Activated CD4-positive, alpha-beta memory T cell treated with anti-CD3 and anti-CD28 coated beads for 36 hours (primary cell): Measurements from ENCODE around the gene SIRPA. TPM values are rescaled to one million over a fixed set of nuclear protein-coding genes. Genes with fewer than 3 reads are reported as not detected.

ENCODE experiments used
- CTCF ChIA-PET: fragments of 350-600 bp; sonication (Branson Sonifier 250); formaldehyde crosslinking; loops from one replicate; lab custom pipeline; 2021; ENCODE audit warnings: antibody characterized with exemption, inconsistent platforms; lab: Charles Lee
- POLR2A ChIA-PET: fragments of 350-600 bp; sonication (Branson Sonifier 250); formaldehyde crosslinking; loops from one replicate; lab custom pipeline; 2021; ENCODE audit warnings: antibody characterized with exemption; lab: Charles Lee
- DNase-seq: peaks from one replicate; pipeline ENCODE4 v3.0.0-alpha.2; 2020
- H3K27ac Mint-ChIP-seq: one replicate; pipeline ENCODE4 v1.8.0; 2021; ENCODE audit warnings: mixed read lengths
- H3K27me3 Mint-ChIP-seq: one replicate; pipeline ENCODE4 v1.8.0; 2021; ENCODE audit warnings: mixed read lengths
- H3K36me3 Mint-ChIP-seq: one replicate; pipeline ENCODE4 v1.8.0; 2021; ENCODE audit warnings: mixed read lengths
- H3K4me1 Mint-ChIP-seq: one replicate; pipeline ENCODE4 v1.8.0; 2021; ENCODE audit warnings: low read depth, mixed read lengths
- H3K4me3 Mint-ChIP-seq: one replicate; pipeline ENCODE4 v1.8.0; 2021; ENCODE audit warnings: mild to moderate bottlenecking, mixed read lengths
- H3K9me3 Mint-ChIP-seq: one replicate; pipeline ENCODE4 v1.8.0; 2021; ENCODE audit warnings: mixed read lengths
- intact Hi-C: fragments of 100-400 bp; cut with micrococcal nuclease; formaldehyde crosslinking; loops from one replicate; pipeline ENCODE4 v1.15.1; 2023
- total RNA-seq, 2 experiments: library from RNA; stranded (reverse); gene quantifications; one replicate each; pipeline ENCODE4 v1.2.3, GENCODE V29; 2021

Gene SIRPA
- total RNA-seq, 2 experiments from 2014 or later = not detected

DNA sequence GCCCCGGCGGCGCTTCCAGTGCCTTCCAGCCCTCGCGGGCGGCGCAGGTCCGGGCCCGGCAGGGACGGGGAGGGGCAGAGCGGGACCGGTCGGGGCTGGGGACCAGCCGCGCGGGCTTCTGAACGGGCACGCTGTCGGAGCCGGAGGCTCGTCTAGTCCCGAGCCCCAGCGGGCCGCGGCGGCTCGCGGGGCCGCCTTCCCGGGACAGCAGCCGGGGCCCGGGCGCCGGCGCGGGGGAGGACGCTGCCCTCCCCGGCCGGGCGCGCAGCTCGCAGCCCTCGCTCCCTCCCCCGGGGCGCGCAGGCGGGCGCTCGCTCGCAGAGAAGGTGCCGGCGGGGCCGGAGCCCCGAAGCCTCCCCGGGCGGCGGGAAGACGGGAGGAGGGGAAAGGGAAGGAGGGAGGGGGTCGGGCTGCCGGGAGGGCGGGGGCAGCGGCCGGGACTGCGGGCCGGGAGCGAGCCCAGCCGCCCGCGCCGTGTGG, 696 bp upstream of the SIRPA start:
- Mint-ChIP-seq H3K4me1 (no peaks in the 10 kb centered on the region), H3K9me3 (no peaks in the 10 kb centered on the region), H3K36me3 (no peaks in the 10 kb centered on the region), H3K4me3 (no peak overlapping the region), H3K27ac (no peak overlapping the region), H3K27me3 (peaks cover 42% of the 10 kb centered on the region)
- ChIA-PET CTCF (no interaction called here), POLR2A (no interaction called here)
- DNase-seq = peak; percentile 20
- intact Hi-C loops = loop anchor here (10.0 kb wide), 1 partner anchor 90 kb away; no protein-coding TSS in a partner anchor

DNA sequence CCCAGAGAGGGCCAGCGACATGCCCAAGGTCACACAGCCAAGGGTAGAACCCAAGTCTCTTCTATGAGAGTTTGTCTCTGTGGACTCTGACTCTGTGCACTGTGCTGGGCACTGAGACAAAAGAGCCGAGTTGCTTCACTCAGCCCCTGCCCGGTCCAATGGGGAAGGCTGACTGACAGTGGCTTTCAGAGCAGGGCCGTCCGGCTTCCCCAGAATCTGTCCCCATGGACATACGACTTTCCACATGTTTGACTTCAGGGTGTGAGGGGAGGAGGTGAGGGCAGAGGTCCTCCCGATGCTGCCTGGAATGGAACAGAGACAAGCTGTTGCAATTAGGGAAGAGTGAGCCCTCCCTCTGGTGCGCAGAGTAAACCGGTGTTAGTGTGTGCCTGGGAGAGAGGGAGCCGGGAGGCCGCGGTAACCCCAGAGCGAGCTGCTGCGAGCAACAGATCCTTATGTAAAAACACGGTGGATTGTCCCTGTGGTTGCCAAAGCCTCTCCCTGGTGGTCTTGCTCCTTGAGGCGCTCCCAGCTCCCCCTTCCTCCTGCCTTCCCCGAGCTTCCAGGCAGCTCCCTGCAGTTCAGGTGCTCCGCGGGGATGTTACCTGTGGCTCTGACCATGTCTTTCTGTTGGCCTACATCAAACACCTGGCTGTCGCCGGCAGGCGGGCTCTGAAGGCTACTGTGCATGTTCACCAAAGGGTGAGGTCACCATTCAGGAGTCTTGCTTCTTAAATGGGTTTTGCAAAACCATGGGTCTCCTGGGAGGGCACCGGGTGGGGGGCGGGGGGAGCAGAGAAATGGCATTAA, 672 bp downstream of the SIRPA start:
- H3K27me3 Mint-ChIP-seq = peaks cover 43% of the 10 kb centered on the region
- intact Hi-C loops = loop anchor here (10.0 kb wide), 1 partner anchor 91 kb away; no protein-coding TSS in a partner anchor
- no peak for DNase-seq
- no peak overlapping the region for H3K27ac Mint-ChIP-seq
- no peak overlapping the region for H3K4me3 Mint-ChIP-seq
- POLR2A ChIA-PET = no interaction called here
- H3K9me3 Mint-ChIP-seq = no peaks in the 10 kb centered on the region
- H3K4me1 Mint-ChIP-seq = no peaks in the 10 kb centered on the region
- CTCF ChIA-PET = no interaction called here
- no peaks in the 10 kb centered on the region for H3K36me3 Mint-ChIP-seq

DNA sequence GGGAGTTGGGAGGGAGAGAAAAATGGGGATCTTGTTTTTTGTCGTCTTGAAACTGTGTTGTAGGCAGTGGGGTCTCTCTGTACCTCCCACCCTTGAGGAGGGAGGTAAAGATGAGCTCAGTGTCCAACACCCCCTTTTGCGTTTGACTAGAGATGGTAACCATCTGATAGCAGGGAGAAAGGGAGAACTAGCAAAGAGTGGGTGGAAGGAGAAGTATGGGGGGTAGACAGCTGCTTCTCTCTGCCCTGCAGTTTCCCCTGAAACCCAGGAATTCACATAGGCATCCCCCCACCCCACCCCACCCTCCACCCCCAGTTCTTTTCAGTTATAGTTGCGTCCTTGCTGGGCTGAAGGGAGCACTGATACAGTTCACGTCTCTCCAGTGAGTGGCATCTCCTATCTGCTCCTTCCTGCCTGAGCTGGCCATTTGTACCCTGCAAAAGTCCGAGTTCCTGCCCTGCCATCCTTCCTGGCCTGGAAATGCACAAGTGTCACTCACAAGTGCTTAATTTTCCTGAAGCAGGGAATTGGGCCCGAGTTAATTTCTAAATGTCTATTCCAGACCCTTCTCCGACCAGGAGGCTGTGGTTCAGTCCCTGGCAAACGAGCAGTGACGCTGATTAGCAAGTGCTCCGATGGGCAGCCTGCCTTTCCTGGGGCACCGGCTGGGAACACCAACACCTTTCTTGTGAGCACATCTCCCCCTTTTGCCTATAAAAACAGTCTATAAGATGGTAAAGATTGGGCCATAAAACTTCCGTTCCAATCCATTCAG, 1.5 kb downstream of the SIRPA start:
- ChIA-PET CTCF (no interaction called here), POLR2A (no interaction called here)
- intact Hi-C loops = loop anchor here (10.0 kb wide), 1 partner anchor 92 kb away; no protein-coding TSS in a partner anchor
- Mint-ChIP-seq H3K36me3 (no peaks in the 10 kb centered on the region), H3K27me3 (peaks cover 46% of the 10 kb centered on the region), H3K4me3 (no peak overlapping the region), H3K4me1 (no peaks in the 10 kb centered on the region), H3K9me3 (no peaks in the 10 kb centered on the region), H3K27ac (no peak overlapping the region)
- DNase-seq = no peak

DNA sequence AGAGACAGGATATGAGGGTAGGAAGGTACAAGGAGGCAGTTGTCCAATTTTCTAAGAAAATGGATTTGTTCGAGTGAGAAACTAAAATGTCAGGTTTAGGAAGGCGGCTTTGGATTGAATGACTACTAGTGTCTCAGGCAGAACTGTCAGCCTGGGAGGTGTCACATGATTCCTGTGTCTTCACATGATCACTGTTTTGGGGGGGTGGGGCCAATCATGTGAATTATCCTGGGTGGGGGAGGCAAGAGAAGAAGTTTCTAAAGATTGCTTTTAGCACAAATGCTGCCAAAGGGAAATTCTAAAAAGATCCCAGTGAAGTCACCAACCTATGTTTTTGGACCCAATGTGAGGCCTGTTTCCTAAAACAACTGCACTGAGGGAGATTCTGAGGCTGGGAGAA, 2.3 kb downstream of the SIRPA start:
- ChIA-PET POLR2A (no interaction called here), CTCF (no interaction called here)
- Mint-ChIP-seq H3K36me3 (no peaks in the 10 kb centered on the region), H3K4me3 (no peak overlapping the region), H3K27me3 (peaks cover 48% of the 10 kb centered on the region), H3K9me3 (no peaks in the 10 kb centered on the region), H3K4me1 (no peaks in the 10 kb centered on the region), H3K27ac (no peak overlapping the region)
- no peak for DNase-seq
- intact Hi-C loops = loop anchor here (10.0 kb wide), 1 partner anchor 93 kb away; no protein-coding TSS in a partner anchor

DNA sequence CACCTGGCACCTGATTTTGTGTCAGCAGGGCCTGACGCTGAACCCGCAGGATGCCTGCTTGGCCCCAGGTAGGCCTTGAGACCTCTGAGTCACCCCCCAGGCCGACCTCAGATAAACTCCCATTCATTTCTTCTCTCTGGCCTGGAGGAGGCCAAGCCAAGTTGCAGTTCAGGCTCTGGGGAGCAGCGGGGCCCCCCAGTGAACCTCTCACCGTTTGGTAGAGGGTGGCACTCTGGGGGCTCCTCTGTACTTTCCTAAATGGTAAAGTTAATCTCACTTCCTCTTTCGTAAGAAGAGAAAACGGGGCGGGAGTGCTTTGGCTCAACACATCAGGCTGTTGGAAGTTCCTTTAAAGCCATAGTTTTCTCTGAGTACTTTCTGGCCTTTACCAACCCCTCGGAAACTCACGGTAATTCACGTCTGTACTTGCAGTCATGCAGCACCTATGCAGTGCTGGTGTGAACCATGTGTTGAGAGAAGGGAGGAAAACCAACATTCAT, 2.8 kb downstream of the SIRPA start:
- no peak overlapping the region for H3K27ac Mint-ChIP-seq
- H3K27me3 Mint-ChIP-seq = peaks cover 45% of the 10 kb centered on the region
- POLR2A ChIA-PET = no interaction called here
- no peaks in the 10 kb centered on the region for H3K9me3 Mint-ChIP-seq
- CTCF ChIA-PET = no interaction called here
- no peak for DNase-seq
- H3K4me1 Mint-ChIP-seq = no peaks in the 10 kb centered on the region
- H3K36me3 Mint-ChIP-seq = no peaks in the 10 kb centered on the region
- intact Hi-C loops = loop anchor here (10.0 kb wide), 1 partner anchor 93 kb away; no protein-coding TSS in a partner anchor
- no peak overlapping the region for H3K4me3 Mint-ChIP-seq

DNA sequence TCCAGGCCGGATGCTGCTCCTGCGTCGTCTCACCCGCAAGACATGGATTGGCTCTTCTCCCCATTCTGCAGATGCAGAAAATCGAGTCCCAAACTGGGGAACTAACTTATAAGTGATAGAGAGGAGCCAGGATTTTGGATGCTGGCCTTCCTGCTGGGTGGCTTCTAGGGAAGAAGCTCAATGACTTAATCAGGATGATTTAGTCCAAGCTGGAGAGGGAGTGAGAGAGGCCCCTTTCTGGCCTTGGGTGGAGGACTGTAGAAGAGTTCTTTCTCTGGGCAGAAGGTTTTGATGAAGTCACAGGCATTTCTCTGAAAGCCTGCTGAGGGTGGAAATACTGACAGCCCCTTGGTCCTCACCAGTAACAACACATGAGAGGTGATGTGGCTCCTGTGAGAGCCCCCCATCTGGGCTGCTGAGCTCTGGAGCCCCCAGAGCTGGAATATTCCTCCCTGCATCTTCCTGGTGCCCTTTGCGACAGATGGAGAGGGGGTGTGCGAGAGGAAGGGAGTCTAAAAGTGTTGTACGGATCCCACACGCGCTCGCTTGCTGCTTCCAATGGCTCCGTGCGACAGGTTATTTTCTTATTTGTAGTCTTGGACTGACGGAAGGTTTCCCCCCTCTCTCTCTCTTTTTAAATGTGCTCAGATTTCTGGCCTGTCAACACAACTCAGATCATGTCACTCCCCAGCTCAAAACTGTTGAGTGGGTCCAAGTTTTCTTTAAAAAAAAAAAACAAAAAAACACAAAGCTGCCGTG, 3.5 kb downstream of the SIRPA start:
- CTCF ChIA-PET = no interaction called here
- POLR2A ChIA-PET = no interaction called here
- intact Hi-C loops = loop anchor here (10.0 kb wide), 1 partner anchor 94 kb away; no protein-coding TSS in a partner anchor
- H3K4me3 Mint-ChIP-seq = no peak overlapping the region
- H3K27me3 Mint-ChIP-seq = peaks cover 44% of the 10 kb centered on the region
- no peaks in the 10 kb centered on the region for H3K36me3 Mint-ChIP-seq
- H3K9me3 Mint-ChIP-seq = no peaks in the 10 kb centered on the region
- no peak overlapping the region for H3K27ac Mint-ChIP-seq
- no peak for DNase-seq
- no peaks in the 10 kb centered on the region for H3K4me1 Mint-ChIP-seq

DNA sequence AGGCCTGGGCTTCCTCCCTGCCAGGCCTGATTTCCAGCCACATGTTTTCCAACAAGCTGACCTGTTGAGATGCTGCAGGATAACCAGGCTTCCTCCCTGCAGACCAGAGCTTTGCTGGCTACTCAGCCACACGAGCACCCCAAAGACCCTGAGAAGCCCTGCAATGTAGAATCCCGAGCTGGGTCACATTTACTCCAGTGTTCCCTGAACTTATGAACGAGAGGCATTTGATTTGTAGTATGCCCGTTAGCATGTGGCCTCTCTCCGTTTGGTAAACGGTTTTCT, 4.0 kb downstream of the SIRPA start:
- no peaks in the 10 kb centered on the region for H3K9me3 Mint-ChIP-seq
- POLR2A ChIA-PET = no interaction called here
- no peaks in the 10 kb centered on the region for H3K4me1 Mint-ChIP-seq
- DNase-seq = no peak
- CTCF ChIA-PET = no interaction called here
- no peak overlapping the region for H3K27ac Mint-ChIP-seq
- peaks cover 43% of the 10 kb centered on the region for H3K27me3 Mint-ChIP-seq
- intact Hi-C loops = loop anchor here (10.0 kb wide), 1 partner anchor 94 kb away; no protein-coding TSS in a partner anchor
- no peak overlapping the region for H3K4me3 Mint-ChIP-seq
- no peaks in the 10 kb centered on the region for H3K36me3 Mint-ChIP-seq

DNA sequence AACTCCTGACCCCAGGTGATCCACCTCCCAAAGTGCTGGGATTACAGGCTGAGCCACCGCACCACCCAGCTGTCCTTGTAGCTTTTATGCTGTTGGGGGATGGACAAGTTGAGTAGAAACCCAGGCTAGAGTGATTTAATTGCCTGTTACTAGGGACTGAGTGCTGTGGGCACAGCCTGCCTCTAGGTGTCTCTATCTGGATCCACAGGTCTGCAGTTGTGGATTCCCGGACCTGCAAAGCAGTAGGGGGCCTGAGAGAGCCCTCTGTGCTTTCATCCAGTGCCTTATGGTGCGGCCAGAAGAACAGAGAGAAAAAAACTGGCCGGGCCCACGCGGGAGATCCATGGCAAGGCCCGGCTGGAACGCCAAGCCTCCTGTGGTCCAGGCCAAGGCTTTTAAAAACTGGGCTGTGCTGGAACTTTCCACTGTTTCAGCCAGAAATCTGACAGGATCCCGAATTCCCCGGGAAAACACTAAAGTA, 5.2 kb downstream of the SIRPA start:
- CTCF ChIA-PET = no interaction called here

DNA sequence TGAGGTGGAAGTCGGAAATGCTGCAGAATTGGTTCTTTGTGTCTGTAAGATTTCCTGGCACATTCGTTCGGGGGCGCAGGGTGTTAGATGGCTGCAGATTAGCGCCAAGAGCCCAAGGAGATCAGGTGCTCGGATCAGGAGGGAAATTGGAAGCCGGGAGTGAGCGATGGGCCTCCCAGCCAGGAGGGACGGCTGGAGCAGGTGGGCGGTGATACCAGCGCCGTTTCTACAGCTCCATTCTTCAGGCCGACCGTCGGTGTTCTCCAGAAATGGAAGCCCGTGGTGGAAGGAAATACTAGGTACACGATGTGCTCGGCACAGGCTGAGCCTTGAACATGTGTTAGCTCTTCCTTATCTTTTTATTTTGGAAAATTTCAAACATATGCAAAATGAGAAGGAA, 6.5 kb downstream of the SIRPA start:
- Mint-ChIP-seq H3K4me1 (no peaks in the 10 kb centered on the region), H3K27ac (no peak overlapping the region), H3K9me3 (no peaks in the 10 kb centered on the region), H3K27me3 (peaks cover 31% of the 10 kb centered on the region), H3K4me3 (no peak overlapping the region), H3K36me3 (no peaks in the 10 kb centered on the region)
- ChIA-PET POLR2A (no interaction called here), CTCF (no interaction called here)
- DNase-seq = no peak
- intact Hi-C loops = no loop called here

More for the DNA sequence above, 5.2 kb downstream of the SIRPA start:
- no peaks in the 10 kb centered on the region for H3K36me3 Mint-ChIP-seq
- peaks cover 41% of the 10 kb centered on the region for H3K27me3 Mint-ChIP-seq
- no peak overlapping the region for H3K27ac Mint-ChIP-seq
- H3K4me1 Mint-ChIP-seq = no peaks in the 10 kb centered on the region
- no peak for DNase-seq
- H3K9me3 Mint-ChIP-seq = no peaks in the 10 kb centered on the region
- no peak overlapping the region for H3K4me3 Mint-ChIP-seq
- POLR2A ChIA-PET = no interaction called here
- intact Hi-C loops = no loop called here

DNA sequence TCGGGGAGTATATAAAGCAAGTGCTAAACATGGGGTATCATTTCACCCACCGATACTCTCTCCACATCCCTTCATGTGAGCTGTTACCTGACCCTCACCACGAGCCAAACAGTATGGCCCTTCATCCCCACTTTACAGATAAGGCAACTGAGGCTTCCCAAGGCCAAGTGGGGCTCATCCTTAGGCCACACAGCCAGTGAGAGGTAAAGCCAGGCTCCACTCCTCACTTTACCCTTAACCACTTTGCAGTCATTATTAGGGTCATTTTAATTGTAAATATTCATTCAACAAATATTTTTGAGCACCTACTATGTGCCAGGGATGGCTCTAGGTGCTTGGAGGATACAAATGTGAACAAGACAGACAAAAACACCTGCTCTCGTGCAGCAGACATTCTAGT, 7.0 kb downstream of the SIRPA start:
- DNase-seq = no peak
- ChIA-PET POLR2A (no interaction called here), CTCF (no interaction called here)
- no peaks in the 10 kb centered on the region for H3K4me1 Mint-ChIP-seq
- peaks cover 26% of the 10 kb centered on the region for H3K27me3 Mint-ChIP-seq
- H3K9me3 Mint-ChIP-seq = no peaks in the 10 kb centered on the region
- no peak overlapping the region for H3K4me3 Mint-ChIP-seq
- no peak overlapping the region for H3K27ac Mint-ChIP-seq
- H3K36me3 Mint-ChIP-seq = no peaks in the 10 kb centered on the region
- intact Hi-C loops = no loop called here

DNA sequence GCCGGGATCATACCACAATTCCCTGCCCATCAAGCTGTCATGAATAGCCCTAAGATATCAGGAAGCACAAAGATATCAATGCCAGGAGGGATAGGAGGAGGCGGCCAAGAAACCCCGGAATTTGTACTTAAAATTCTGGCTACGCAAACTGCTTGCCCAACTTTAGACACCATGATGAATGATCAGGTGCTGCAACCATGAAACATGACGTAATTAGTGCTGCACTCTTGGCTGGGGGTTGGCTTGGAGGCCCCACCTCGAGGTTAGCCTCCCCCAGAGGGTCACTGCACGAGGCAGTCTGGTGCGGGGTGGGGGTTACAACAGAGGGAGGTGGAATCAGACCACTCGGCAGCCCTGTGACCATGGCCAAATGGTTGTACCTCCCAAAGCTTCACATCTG, 8.9 kb downstream of the SIRPA start:
- no peaks in the 10 kb centered on the region for H3K4me1 Mint-ChIP-seq
- H3K4me3 Mint-ChIP-seq = no peak overlapping the region
- intact Hi-C loops = no loop called here
- ChIA-PET CTCF (interaction anchor here (1.0 kb wide), 1 partner anchor 104 kb away, joined by 3 read pairs; no protein-coding TSS in a partner anchor), POLR2A (no interaction called here)
- no peaks in the 10 kb centered on the region for H3K36me3 Mint-ChIP-seq
- no peaks in the 10 kb centered on the region for H3K9me3 Mint-ChIP-seq
- peaks cover 25% of the 10 kb centered on the region for H3K27me3 Mint-ChIP-seq
- no peak for DNase-seq
- H3K27ac Mint-ChIP-seq = no peak overlapping the region

DNA sequence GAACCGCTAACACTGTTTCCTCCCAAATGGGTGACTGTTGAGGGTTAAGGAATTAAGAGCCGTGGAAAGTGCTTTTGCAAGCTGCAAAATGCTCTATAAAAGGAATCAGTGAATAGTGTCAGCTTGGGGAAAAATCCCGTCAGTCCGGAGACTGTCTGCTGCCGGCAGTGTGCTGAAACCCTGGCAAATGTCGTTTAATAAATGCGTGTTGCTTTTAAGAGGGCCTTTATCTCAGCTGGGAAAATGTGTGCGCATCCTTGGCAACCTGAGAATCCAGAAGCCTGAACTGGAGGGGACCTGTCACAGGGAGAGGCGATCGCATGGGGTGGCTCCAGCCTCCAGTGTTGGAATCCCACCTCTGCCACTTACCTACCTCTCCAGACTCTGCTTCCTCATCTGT, 9.8 kb downstream of the SIRPA start:
- Mint-ChIP-seq H3K9me3 (no peaks in the 10 kb centered on the region), H3K27me3 (peaks cover 21% of the 10 kb centered on the region), H3K4me1 (no peaks in the 10 kb centered on the region), H3K36me3 (no peaks in the 10 kb centered on the region), H3K27ac (no peak overlapping the region), H3K4me3 (no peak overlapping the region)
- ChIA-PET CTCF (no interaction called here), POLR2A (no interaction called here)
- no peak for DNase-seq
- intact Hi-C loops = no loop called here
